HepG2 (cell line): Measurements from ENCODE around the gene RASIP1. TPM values are rescaled to one million over a fixed set of nuclear protein-coding genes. Genes with fewer than 3 reads are reported as not detected.
A peak's percentile ranks its signal among the peaks of the same experiment; 100 is the strongest.

Source experiments
- ATAC-seq: fragments of 200-7000 bp; cut with Tn5 transposase; 3 replicates; pipeline ENCODE4 v1.9.1; 2020; ENCODE audit warnings: mild to moderate bottlenecking, moderate library complexity
- BruUV-seq: library from RNA; stranded (reverse); fragments of 400-500 nt; replicated peaks from 2 replicates; lab custom pipeline; 2021; lab: Mats Ljungman, UMichigan
- CTCF ChIA-PET: fragments of 300-600 bp; formaldehyde crosslinking; extraction: SDS; loops from one replicate; lab custom pipeline; 2021; ENCODE audit warnings: low total read pairs, inconsistent platforms, low intra/inter-chr PET ratio; lab: Yijun Ruan, JAX
- POLR2A ChIA-PET: fragments of 350-600 bp; sonication (Branson Sonifier 250); formaldehyde crosslinking; loops from one replicate; lab custom pipeline; 2020; ENCODE audit warnings: antibody characterized with exemption, inconsistent platforms; lab: Yijun Ruan, JAX
- DNase-seq: peaks from one replicate; pipeline ENCODE4 v3.0.0-alpha.2; 2015; ENCODE audit warnings: low spot score
- FAIRE-seq: peaks from 3 replicates; lab custom pipeline; 2011; peaks lifted over from hg19 to GRCh38; lab: Jason Lieb, UNC
- H2AFZ ChIP-seq: one replicate; pipeline ENCODE4 v1.6.1; 2011; ENCODE audit warnings: low read length, inconsistent platforms
- H3K27ac ChIP-seq: fragments of 300-600 bp; 3 replicates; pipeline ENCODE4 v1.8.0; 2011; ENCODE audit warnings: mixed run types, mild to moderate bottlenecking, mixed read lengths, low read length, inconsistent platforms; ENCODE audit not compliant: insufficient read depth; ENCODE audit errors: extremely low read length
- H3K27me3 ChIP-seq, 2 experiments: fragments of 200-600 bp in 1 of 2; 2 replicates in 1 of 2; 3 replicates in 1 of 2; pipeline versions ENCODE4 v1.6.0 to v1.8.0; 2011; ENCODE audit warnings: low read length in 2 of 2, mild to moderate bottlenecking in 2 of 2, moderate library complexity in 2 of 2, inconsistent platforms in 1 of 2; ENCODE audit not compliant: insufficient read depth in 2 of 2, control insufficient read depth in 1 of 2
- H3K36me3 ChIP-seq, 2 experiments: fragments of 200-600 bp in 1 of 2; replicated peaks in 1 of 2; 2 replicates in 1 of 2; 3 replicates in 1 of 2; pipeline versions ENCODE4 v1.5.1 to v1.8.0; 2011; ENCODE audit warnings: low read length in 2 of 2, inconsistent platforms in 1 of 2; ENCODE audit not compliant: insufficient read depth in 2 of 2, control insufficient read depth in 1 of 2
- H3K4me1 ChIP-seq: 2 replicates; pipeline ENCODE4 v1.5.1; 2012; ENCODE audit warnings: low read length, inconsistent platforms; ENCODE audit not compliant: insufficient read depth
- H3K4me2 ChIP-seq: 2 replicates; pipeline ENCODE4 v1.6.0; 2011; ENCODE audit warnings: low read depth, low read length, inconsistent platforms
- H3K4me3 ChIP-seq, 3 experiments: fragments of 200-600 bp in 1 of 3; sonication (generic), shearing (Covaris generic) in 1 of 3; replicated peaks in 1 of 3; 2 replicates each; pipeline ENCODE4 v1.5.1; 2011 to 2016; ENCODE audit warnings: low read length in 3 of 3, inconsistent platforms in 2 of 3, low read depth in 2 of 3, mild to moderate bottlenecking in 2 of 3, control low read depth in 1 of 3, mixed read lengths in 1 of 3; ENCODE audit not compliant: insufficient read depth in 1 of 3
- H3K79me2 ChIP-seq: one replicate; pipeline ENCODE4 v1.6.1; 2011; ENCODE audit warnings: low read length, inconsistent platforms; ENCODE audit not compliant: insufficient read depth
- H3K9ac ChIP-seq: 2 replicates; pipeline ENCODE4 v1.6.0; 2011; ENCODE audit warnings: mild to moderate bottlenecking, low read depth, low read length, inconsistent platforms; ENCODE audit not compliant: insufficient read depth
- H3K9me3 ChIP-seq: 2 replicates; pipeline ENCODE4 v1.5.1; 2012; ENCODE audit warnings: mild to moderate bottlenecking, low read length
- H4K20me1 ChIP-seq: 2 replicates; pipeline ENCODE4 v1.6.0; 2011; ENCODE audit warnings: inconsistent platforms, mild to moderate bottlenecking, low read length, moderate library complexity; ENCODE audit not compliant: insufficient read depth
- GABPB1 ChIP-seq: IDR thresholded peaks from 2 replicates; pipeline ENCODE4 v1.6.1; 2016; ENCODE audit warnings: mild to moderate bottlenecking, missing genetic modification reagents, moderate library complexity, missing compliant biosample characterization
- WGBS: methylation state at CpG from one replicate; pipeline ENCODE4 v1.1.6; 2017; ENCODE audit warnings: low lambda C conversion rate; 5-methylcytosine and 5-hydroxymethylcytosine counted together
- in situ Hi-C: cut with HindIII; loops from 2 replicates; pipeline ENCODE4 v1.10.0; 2017; ENCODE audit warnings: low pct_unique_long_range_greater_than_20kb; ENCODE audit not compliant: extremely low pct_ligation_motif_present
- intact Hi-C: fragments of 100-400 bp; cut with micrococcal nuclease; formaldehyde crosslinking; loops from one replicate; pipeline ENCODE4 v1.10.0; 2022; ENCODE audit not compliant: unreplicated experiment
- polyA plus RNA-seq, 8 experiments: library from polyadenylated mRNA; depleted of rRNA in 3 of 8; stranded (reverse) in 7 of 8; unstranded in 1 of 8; fragments of >200 nt; fragmentation: Illumina TruSeq in 4 of 8; extraction: Trizol in 4 of 8; gene quantifications; 2 replicates each; pipeline versions ENCODE4 v1.2.1 to v1.2.3, GENCODE V29; 2011 to 2016; ENCODE audit warnings: low read depth in 4 of 8, missing spikeins in 1 of 8, mixed read lengths in 1 of 8; ENCODE audit not compliant: insufficient read depth in 1 of 8
- total RNA-seq, 5 experiments: library from RNA; depleted of rRNA; stranded (reverse); fragments of >200 nt; fragmentation: Illumina TruSeq; extraction: Trizol; gene quantifications; 2 replicates each; pipeline ENCODE4 v1.2.3, GENCODE V29; 2016; ENCODE audit warnings: low read depth in 1 of 5
- TF ChIP-seq, protein P1 (sequence below): sonication (generic); formaldehyde crosslinking; IDR thresholded peaks from 2 replicates; pipeline ENCODE4 v1.5.1; 2020; ENCODE audit warnings: mild to moderate bottlenecking, missing genetic modification reagents, moderate library complexity
- TF ChIP-seq, protein P2 (sequence below): IDR thresholded peaks from 2 replicates; pipeline ENCODE4 v1.6.1; 2016; ENCODE audit warnings: low read depth, control low read depth

RASIP1 gene
- total and polyA plus RNA-seq, 2 of the 13 experiments (the other 11 are each of a cell fraction or from before 2014, with no cell fraction given), result 0.44 to 0.58 TPM

DNA sequence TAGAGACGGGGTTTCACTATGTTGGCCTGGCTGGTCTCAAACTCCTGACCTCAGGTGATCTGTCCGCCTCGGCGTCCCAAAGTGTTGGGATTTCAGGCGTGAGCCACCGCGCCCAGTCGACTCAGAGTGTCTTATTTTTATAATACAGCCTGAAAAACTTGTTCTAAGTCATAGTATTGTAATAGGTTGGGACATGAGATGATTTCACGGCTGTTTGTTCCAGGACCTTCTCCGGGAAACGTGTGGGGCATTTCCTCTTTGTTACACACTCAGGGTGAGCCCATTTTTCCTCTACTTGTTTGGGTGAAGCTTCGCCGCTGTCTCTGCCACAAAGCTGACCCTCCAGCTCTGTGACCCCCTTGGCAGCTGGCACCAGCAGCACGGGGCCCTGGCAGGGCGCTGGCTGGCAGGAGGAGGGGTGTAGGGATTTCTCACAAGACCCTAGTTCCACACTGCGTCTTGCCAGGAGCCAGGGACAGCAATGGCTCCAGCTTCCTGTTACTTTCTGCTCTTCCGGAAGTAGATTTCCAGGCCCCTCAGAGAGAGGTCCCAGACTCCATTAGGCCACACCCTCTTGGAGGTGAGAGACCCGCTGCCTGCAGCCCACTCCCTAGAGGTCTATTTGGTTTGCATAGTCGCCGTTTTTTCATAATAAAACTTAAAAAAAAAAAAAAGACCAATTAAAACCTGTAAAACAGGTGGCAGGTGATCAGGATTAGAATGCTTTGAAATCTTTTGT is 30.5 kb upstream of the RASIP1 start:
- no peak for DNase-seq
- no peak for FAIRE-seq
- ATAC-seq, result no peak
- no peaks in the 10 kb centered on the region for H4K20me1 ChIP-seq
- in situ Hi-C loops (no loop called here), intact Hi-C loops (no loop called here)
- no TSS peak for BruUV-seq
- H3K4me1 ChIP-seq, result peaks cover 63% of the 10 kb centered on the region
- TF ChIP-seq GABPB1 (CRISPR knock-in tag), result 0 out of 2 replicates have a peak, but pooled peaks have one; percentile 8
- TF ChIP-seq, protein P1, sequence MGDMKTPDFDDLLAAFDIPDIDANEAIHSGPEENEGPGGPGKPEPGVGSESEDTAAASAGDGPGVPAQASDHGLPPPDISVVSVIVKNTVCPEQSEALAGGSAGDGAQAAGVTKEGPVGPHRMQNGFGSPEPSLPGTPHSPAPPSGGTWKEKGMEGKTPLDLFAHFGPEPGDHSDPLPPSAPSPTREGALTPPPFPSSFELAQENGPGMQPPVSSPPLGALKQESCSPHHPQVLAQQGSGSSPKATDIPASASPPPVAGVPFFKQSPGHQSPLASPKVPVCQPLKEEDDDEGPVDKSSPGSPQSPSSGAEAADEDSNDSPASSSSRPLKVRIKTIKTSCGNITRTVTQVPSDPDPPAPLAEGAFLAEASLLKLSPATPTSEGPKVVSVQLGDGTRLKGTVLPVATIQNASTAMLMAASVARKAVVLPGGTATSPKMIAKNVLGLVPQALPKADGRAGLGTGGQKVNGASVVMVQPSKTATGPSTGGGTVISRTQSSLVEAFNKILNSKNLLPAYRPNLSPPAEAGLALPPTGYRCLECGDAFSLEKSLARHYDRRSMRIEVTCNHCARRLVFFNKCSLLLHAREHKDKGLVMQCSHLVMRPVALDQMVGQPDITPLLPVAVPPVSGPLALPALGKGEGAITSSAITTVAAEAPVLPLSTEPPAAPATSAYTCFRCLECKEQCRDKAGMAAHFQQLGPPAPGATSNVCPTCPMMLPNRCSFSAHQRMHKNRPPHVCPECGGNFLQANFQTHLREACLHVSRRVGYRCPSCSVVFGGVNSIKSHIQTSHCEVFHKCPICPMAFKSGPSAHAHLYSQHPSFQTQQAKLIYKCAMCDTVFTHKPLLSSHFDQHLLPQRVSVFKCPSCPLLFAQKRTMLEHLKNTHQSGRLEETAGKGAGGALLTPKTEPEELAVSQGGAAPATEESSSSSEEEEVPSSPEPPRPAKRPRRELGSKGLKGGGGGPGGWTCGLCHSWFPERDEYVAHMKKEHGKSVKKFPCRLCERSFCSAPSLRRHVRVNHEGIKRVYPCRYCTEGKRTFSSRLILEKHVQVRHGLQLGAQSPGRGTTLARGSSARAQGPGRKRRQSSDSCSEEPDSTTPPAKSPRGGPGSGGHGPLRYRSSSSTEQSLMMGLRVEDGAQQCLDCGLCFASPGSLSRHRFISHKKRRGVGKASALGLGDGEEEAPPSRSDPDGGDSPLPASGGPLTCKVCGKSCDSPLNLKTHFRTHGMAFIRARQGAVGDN (CRISPR knock-in tag), result peak; percentile 25; the same call in 1 of the 2 replicates
- TF ChIP-seq, protein P2, sequence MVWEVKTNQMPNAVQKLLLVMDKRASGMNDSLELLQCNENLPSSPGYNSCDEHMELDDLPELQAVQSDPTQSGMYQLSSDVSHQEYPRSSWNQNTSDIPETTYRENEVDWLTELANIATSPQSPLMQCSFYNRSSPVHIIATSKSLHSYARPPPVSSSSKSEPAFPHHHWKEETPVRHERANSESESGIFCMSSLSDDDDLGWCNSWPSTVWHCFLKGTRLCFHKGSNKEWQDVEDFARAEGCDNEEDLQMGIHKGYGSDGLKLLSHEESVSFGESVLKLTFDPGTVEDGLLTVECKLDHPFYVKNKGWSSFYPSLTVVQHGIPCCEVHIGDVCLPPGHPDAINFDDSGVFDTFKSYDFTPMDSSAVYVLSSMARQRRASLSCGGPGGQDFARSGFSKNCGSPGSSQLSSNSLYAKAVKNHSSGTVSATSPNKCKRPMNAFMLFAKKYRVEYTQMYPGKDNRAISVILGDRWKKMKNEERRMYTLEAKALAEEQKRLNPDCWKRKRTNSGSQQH (CRISPR knock-in tag), result no peak
- H3K27me3 ChIP-seq, result no peaks in the 10 kb centered on the region
- CTCF ChIA-PET, result no interaction called here
- H3K4me2 ChIP-seq, result no peak overlapping the region
- no peaks in the 10 kb centered on the region for H3K36me3 ChIP-seq
- H3K27ac ChIP-seq, result no peak overlapping the region
- no peak overlapping the region for H2AFZ ChIP-seq
- H3K9ac ChIP-seq, result no peak overlapping the region
- H3K9me3 ChIP-seq, result no peaks in the 10 kb centered on the region
- WGBS, result 70% methylated on average over 20 of the region's 20 CpGs
- H3K79me2 ChIP-seq, result no peaks in the 10 kb centered on the region
- H3K4me3 ChIP-seq, result no peak overlapping the region
- POLR2A ChIA-PET, result interaction anchor here (2.2 to 3.1 kb wide), 5 partner anchors 12 to 55 kb away, joined by 6 to 30 read pairs (median 14); no protein-coding TSS in a partner anchor
